H9 (cell line): ENCODE measurements around the gene NUP58. TPM values are rescaled to one million over a fixed set of nuclear protein-coding genes. Genes with fewer than 3 reads are reported as not detected.

Source experiments
- DNase-seq: peaks from one replicate; pipeline ENCODE4 v3.0.0-alpha.2; 2017
- H2AFZ ChIP-seq: one replicate; pipeline ENCODE4 v1.6.1; 2013; ENCODE audit warnings: mild to moderate bottlenecking, low read length, control low read depth, moderate library complexity
- H2AK5ac ChIP-seq: 2 replicates; pipeline ENCODE4 v1.6.1; 2013; ENCODE audit warnings: low read length, control low read depth, mixed read lengths; ENCODE audit not compliant: insufficient read length
- H2BK120ac ChIP-seq: one replicate; pipeline ENCODE4 v1.6.1; 2013; ENCODE audit warnings: low read depth, mild to moderate bottlenecking, low read length, control low read depth, inconsistent platforms; ENCODE audit not compliant: poor library complexity, severe bottlenecking
- H2BK12ac ChIP-seq: 2 replicates; pipeline ENCODE4 v1.6.1; 2013; ENCODE audit warnings: low read length, control low read depth, mixed read lengths, low read depth; ENCODE audit not compliant: insufficient read length
- H2BK15ac ChIP-seq: 2 replicates; pipeline ENCODE4 v1.6.1; 2013; ENCODE audit warnings: low read depth, low read length, control low read depth
- H2BK20ac ChIP-seq: one replicate; pipeline ENCODE4 v1.6.1; 2013; ENCODE audit warnings: low read depth, mild to moderate bottlenecking, low read length, control low read depth, inconsistent platforms; ENCODE audit not compliant: poor library complexity, severe bottlenecking
- H2BK5ac ChIP-seq: 2 replicates; pipeline ENCODE4 v1.6.1; 2013; ENCODE audit warnings: low read length, control low read depth, mixed read lengths; ENCODE audit not compliant: insufficient read length
- H3K14ac ChIP-seq: 2 replicates; pipeline ENCODE4 v1.6.1; 2013; ENCODE audit warnings: low read length, control low read depth; ENCODE audit not compliant: insufficient read depth
- H3K18ac ChIP-seq: 2 replicates; pipeline ENCODE4 v1.6.1; 2013; ENCODE audit warnings: low read depth, mild to moderate bottlenecking, mixed read lengths, low read length, control low read depth; ENCODE audit not compliant: insufficient read length
- H3K23ac ChIP-seq: 2 replicates; pipeline ENCODE4 v1.6.1; 2013; ENCODE audit warnings: low read length, control low read depth, mixed read lengths, low read depth; ENCODE audit not compliant: insufficient read length
- H3K23me2 ChIP-seq: 2 replicates; pipeline ENCODE4 v1.6.1; 2013; ENCODE audit warnings: low read depth, mild to moderate bottlenecking, mixed read lengths, low read length, control low read depth; ENCODE audit not compliant: insufficient read length, poor library complexity, severe bottlenecking
- H3K27ac ChIP-seq: 2 replicates; pipeline ENCODE4 v1.5.1; 2013; ENCODE audit warnings: low read length, control low read depth, mixed read lengths, low read depth; ENCODE audit not compliant: insufficient read length
- H3K27me3 ChIP-seq: 2 replicates; pipeline ENCODE4 v1.6.1; 2013; ENCODE audit warnings: low read length, control low read depth, inconsistent platforms; ENCODE audit not compliant: insufficient read depth
- H3K4ac ChIP-seq: 2 replicates; pipeline ENCODE4 v1.6.1; 2013; ENCODE audit warnings: low read depth, mild to moderate bottlenecking, control low read depth, inconsistent platforms, low read length, moderate library complexity
- H3K4me1 ChIP-seq: 2 replicates; pipeline ENCODE4 v1.6.1; 2013; ENCODE audit warnings: low read length, control low read depth, inconsistent platforms; ENCODE audit not compliant: insufficient read depth
- H3K4me2 ChIP-seq: 2 replicates; pipeline ENCODE4 v1.6.1; 2013; ENCODE audit warnings: low read length, control low read depth, mixed read lengths; ENCODE audit not compliant: insufficient read length, insufficient read depth
- H3K56ac ChIP-seq: 2 replicates; pipeline ENCODE4 v1.6.1; 2013; ENCODE audit warnings: low read depth, mild to moderate bottlenecking, mixed read lengths, low read length, control low read depth; ENCODE audit not compliant: insufficient read length
- H3K79me1 ChIP-seq: 2 replicates; pipeline ENCODE4 v1.6.1; 2013; ENCODE audit warnings: low read depth, mild to moderate bottlenecking, moderate library complexity, low read length, control low read depth, inconsistent platforms; ENCODE audit not compliant: insufficient read depth, poor library complexity, severe bottlenecking
- H3K79me2 ChIP-seq: 2 replicates; pipeline ENCODE4 v1.6.1; 2013; ENCODE audit warnings: low read length, control low read depth, inconsistent platforms; ENCODE audit not compliant: insufficient read depth
- H3K9ac ChIP-seq: 2 replicates; pipeline ENCODE4 v1.6.1; 2013; ENCODE audit warnings: low read length, control low read depth, mixed read lengths; ENCODE audit not compliant: insufficient read length; ENCODE audit errors: extremely low read depth
- H3K9me3 ChIP-seq: one replicate; pipeline ENCODE4 v1.6.1; 2013; ENCODE audit warnings: low read depth, low read length, inconsistent platforms; ENCODE audit not compliant: control insufficient read depth
- H3T11ph ChIP-seq: one replicate; pipeline ENCODE4 v1.6.1; 2013; ENCODE audit warnings: mild to moderate bottlenecking, low read length, control low read depth, inconsistent platforms
- H4K20me1 ChIP-seq: one replicate; pipeline ENCODE4 v1.6.1; 2013; ENCODE audit not compliant: control insufficient read depth, insufficient read length, insufficient read depth
- H4K5ac ChIP-seq: 2 replicates; pipeline ENCODE4 v1.6.1; 2013; ENCODE audit warnings: low read depth, mild to moderate bottlenecking, mixed read lengths, low read length, control low read depth; ENCODE audit not compliant: insufficient read length
- H4K8ac ChIP-seq: replicated peaks from 2 replicates; pipeline ENCODE4 v1.6.1; 2013; ENCODE audit warnings: low read length, control low read depth, mixed read lengths, low read depth; ENCODE audit not compliant: insufficient read length
- H4K91ac ChIP-seq: 2 replicates; pipeline ENCODE4 v1.6.1; 2013; ENCODE audit warnings: low read depth, mild to moderate bottlenecking, moderate library complexity, mixed read lengths, low read length, control low read depth; ENCODE audit not compliant: insufficient read length
- H3K27ac Mint-ChIP-seq, 3 experiments: 2 replicates in 2 of 3; 3 replicates in 1 of 3; pipeline ENCODE4 v1.8.0; 2020 to 2021; ENCODE audit warnings: mixed read lengths in 3 of 3, mild to moderate bottlenecking in 1 of 3, moderate library complexity in 1 of 3
- H3K27me3 Mint-ChIP-seq: 2 replicates; pipeline ENCODE4 v1.8.0; 2021; ENCODE audit warnings: low read depth, mild to moderate bottlenecking, moderate library complexity, mixed read lengths
- H3K36me3 Mint-ChIP-seq, 3 experiments: 2 replicates in 2 of 3; 3 replicates in 1 of 3; pipeline ENCODE4 v1.8.0; 2020 to 2021; ENCODE audit warnings: low read depth in 3 of 3, mixed read lengths in 3 of 3; ENCODE audit not compliant: insufficient read depth in 1 of 3
- H3K4me1 Mint-ChIP-seq, 2 experiments: 2 replicates each; pipeline ENCODE4 v1.8.0; 2020; ENCODE audit warnings: mixed read lengths in 2 of 2
- H3K4me3 Mint-ChIP-seq, 2 experiments: 2 replicates in 1 of 2; 3 replicates in 1 of 2; pipeline ENCODE4 v1.8.0; 2020 to 2021; ENCODE audit warnings: mild to moderate bottlenecking in 2 of 2, mixed read lengths in 2 of 2, moderate library complexity in 1 of 2
- H3K9me3 Mint-ChIP-seq, 2 experiments: 2 replicates in 1 of 2; 3 replicates in 1 of 2; pipeline ENCODE4 v1.8.0; 2020; ENCODE audit warnings: mild to moderate bottlenecking in 2 of 2, mixed read lengths in 2 of 2, moderate library complexity in 1 of 2
- WGBS: extraction: QIAGEN DNeasy Blood & Tissue Kit; methylation state at CpG from one replicate; pipeline ENCODE4 v1.1.7; 2013; ENCODE audit warnings: missing lambda C conversion rate, low lambda C conversion rate, mixed read lengths; ENCODE audit not compliant: insufficient read length; ENCODE audit errors: extremely low coverage; 5-methylcytosine and 5-hydroxymethylcytosine counted together
- total RNA-seq: library from RNA; stranded (reverse); gene quantifications from 2 replicates; pipeline ENCODE4 v1.2.1, GENCODE V29; 2021
- TF ChIP-seq, protein P1 (sequence below): fragments of 200-600 bp; sonication (generic); conservative IDR thresholded peaks from 3 replicates; pipeline ENCODE4 v1.8.0; 2021; ENCODE audit warnings: antibody characterized with exemption, mild to moderate bottlenecking

NUP58 gene
- total RNA-seq, 1 experiment from 2014 or later = 77.6 TPM

DNA sequence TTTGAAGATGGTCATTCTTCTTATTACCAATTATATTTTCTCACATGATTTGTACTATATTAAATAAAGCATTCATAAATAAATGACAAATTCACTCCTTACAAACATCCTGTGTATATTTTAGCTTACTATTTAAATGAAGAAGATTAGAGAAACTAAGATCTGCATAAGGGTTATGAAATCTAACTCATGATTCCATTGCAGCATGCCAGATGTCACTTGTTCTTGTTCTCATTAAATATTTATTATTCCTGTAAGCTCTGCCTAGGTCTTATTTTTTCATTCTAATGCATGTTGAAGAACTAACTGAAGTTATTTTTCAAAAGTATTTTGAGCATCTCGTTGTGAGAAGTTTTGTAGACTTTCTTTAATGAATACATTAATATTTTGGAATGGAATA is 18.3 kb downstream of the NUP58 start:
- no peak overlapping the region for H3K23ac ChIP-seq
- no CpG with 5 or more reads among the region's 1 CpG for WGBS
- no peak overlapping the region for H2BK12ac ChIP-seq
- no peaks in the 10 kb centered on the region for H3K27me3 ChIP-seq
- H3K4me3 Mint-ChIP-seq = no peak overlapping the region
- H4K5ac ChIP-seq = no peak overlapping the region
- no peak overlapping the region for H4K91ac ChIP-seq
- no peak overlapping the region for H3K4ac ChIP-seq
- no peaks in the 10 kb centered on the region for H3K9me3 ChIP-seq
- no peak overlapping the region for H2AK5ac ChIP-seq
- H2BK15ac ChIP-seq = no peak overlapping the region
- no peaks in the 10 kb centered on the region for H3K4me1 ChIP-seq
- no peak overlapping the region for H3K4me2 ChIP-seq
- no peak overlapping the region for H4K8ac ChIP-seq
- H3K56ac ChIP-seq = no peak overlapping the region
- H3K79me1 ChIP-seq = no peaks in the 10 kb centered on the region
- no peak overlapping the region for H2AFZ ChIP-seq
- peaks cover 5% of the 10 kb centered on the region in 2 experiments; a peak in 3 of 4 replicates for H3K4me1 Mint-ChIP-seq
- H3K9me3 Mint-ChIP-seq = no peaks in the 10 kb centered on the region
- no peaks in the 10 kb centered on the region for H3K27me3 Mint-ChIP-seq
- H2BK120ac ChIP-seq = no peak overlapping the region
- H3K14ac ChIP-seq = no peak overlapping the region
- no peak overlapping the region for H3K27ac ChIP-seq
- no peak overlapping the region for H3K27ac Mint-ChIP-seq
- peaks cover 9 to 63% (median 52%) of the 10 kb centered on the region in 3 experiments; a peak in 6 of 7 replicates for H3K36me3 Mint-ChIP-seq
- H2BK20ac ChIP-seq = no peak overlapping the region
- no peak overlapping the region for H3K18ac ChIP-seq
- no peaks in the 10 kb centered on the region for H4K20me1 ChIP-seq
- no peak for DNase-seq
- no peak overlapping the region for H3K9ac ChIP-seq
- no peaks in the 10 kb centered on the region for H3K79me2 ChIP-seq
- H3T11ph ChIP-seq = no peak overlapping the region
- TF ChIP-seq, protein P1, sequence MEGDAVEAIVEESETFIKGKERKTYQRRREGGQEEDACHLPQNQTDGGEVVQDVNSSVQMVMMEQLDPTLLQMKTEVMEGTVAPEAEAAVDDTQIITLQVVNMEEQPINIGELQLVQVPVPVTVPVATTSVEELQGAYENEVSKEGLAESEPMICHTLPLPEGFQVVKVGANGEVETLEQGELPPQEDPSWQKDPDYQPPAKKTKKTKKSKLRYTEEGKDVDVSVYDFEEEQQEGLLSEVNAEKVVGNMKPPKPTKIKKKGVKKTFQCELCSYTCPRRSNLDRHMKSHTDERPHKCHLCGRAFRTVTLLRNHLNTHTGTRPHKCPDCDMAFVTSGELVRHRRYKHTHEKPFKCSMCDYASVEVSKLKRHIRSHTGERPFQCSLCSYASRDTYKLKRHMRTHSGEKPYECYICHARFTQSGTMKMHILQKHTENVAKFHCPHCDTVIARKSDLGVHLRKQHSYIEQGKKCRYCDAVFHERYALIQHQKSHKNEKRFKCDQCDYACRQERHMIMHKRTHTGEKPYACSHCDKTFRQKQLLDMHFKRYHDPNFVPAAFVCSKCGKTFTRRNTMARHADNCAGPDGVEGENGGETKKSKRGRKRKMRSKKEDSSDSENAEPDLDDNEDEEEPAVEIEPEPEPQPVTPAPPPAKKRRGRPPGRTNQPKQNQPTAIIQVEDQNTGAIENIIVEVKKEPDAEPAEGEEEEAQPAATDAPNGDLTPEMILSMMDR = no peak
- no peaks in the 10 kb centered on the region for H3K23me2 ChIP-seq
- H2BK5ac ChIP-seq = no peak overlapping the region
